SK-N-SH (cell line): ENCODE measurements around the gene KIF16B. TPM values are rescaled to one million over a fixed set of nuclear protein-coding genes. Genes with fewer than 3 reads are reported as not detected.

Experiments used
- CTCF ChIA-PET: fragments of 300-600, 350-600 bp; formaldehyde crosslinking; extraction: SDS; loops from one replicate; lab custom pipeline; 2021; lab: Yijun Ruan, JAX
- POLR2A ChIA-PET: fragments of 350-600 bp; sonication (Branson Sonifier 250); formaldehyde crosslinking; extraction: SDS; loops from one replicate; lab custom pipeline; 2020; ENCODE audit warnings: antibody characterized with exemption, inconsistent platforms; lab: Yijun Ruan, JAX
- DNase-seq: peaks from one replicate; pipeline ENCODE4 v3.0.0; 2012
- H2AFZ ChIP-seq: fragments of 200-600 bp; sonication (generic); 2 replicates; pipeline ENCODE4 v1.8.1; 2016; ENCODE audit warnings: antibody characterized with exemption, mild to moderate bottlenecking, low read depth
- H3F3A ChIP-seq: fragments of 200-600 bp; sonication (generic); replicated peaks from 2 replicates; pipeline ENCODE3; 2016; ENCODE audit warnings: antibody characterized with exemption, mild to moderate bottlenecking; ENCODE audit not compliant: insufficient read depth
- H3K27ac ChIP-seq, 2 experiments: fragments of 200-500 bp in 1 of 2; fragments of 200-600 bp in 1 of 2; sonication (Bioruptor generic) in 1 of 2; sonication (generic), shearing (Covaris generic) in 1 of 2; 2 replicates each; pipeline versions ENCODE4 v1.5.1 to v1.6.1; 2014 to 2016; ENCODE audit warnings: low read depth in 2 of 2, inconsistent platforms in 1 of 2, low read length in 1 of 2, mild to moderate bottlenecking in 1 of 2, mixed read lengths in 1 of 2
- H3K27me3 ChIP-seq: fragments of 200-600 bp; sonication (generic), shearing (Covaris generic); 2 replicates; pipeline ENCODE4 v1.6.1; 2016; ENCODE audit warnings: mixed run types; ENCODE audit not compliant: insufficient read depth
- H3K36me3 ChIP-seq, 2 experiments: fragments of 200-500 bp in 1 of 2; fragments of 200-600 bp in 1 of 2; sonication (Bioruptor generic) in 1 of 2; sonication (generic) in 1 of 2; replicated peaks in 1 of 2; 2 replicates each; pipeline versions ENCODE3 to v1.5.1; 2014 to 2016; ENCODE audit warnings: low read length in 1 of 2, mild to moderate bottlenecking in 1 of 2; ENCODE audit not compliant: insufficient read depth in 2 of 2, control insufficient read depth in 1 of 2
- H3K4me1 ChIP-seq, 2 experiments: fragments of 200-500 bp in 1 of 2; fragments of 200-600 bp in 1 of 2; sonication (Bioruptor generic) in 1 of 2; sonication (generic), shearing (Covaris generic) in 1 of 2; 2 replicates each; pipeline versions ENCODE4 v1.5.1 to v1.6.1; 2014 to 2016; ENCODE audit warnings: low read depth in 1 of 2, low read length in 1 of 2, mixed run types in 1 of 2; ENCODE audit not compliant: insufficient read depth in 2 of 2, control insufficient read depth in 1 of 2
- H3K4me2 ChIP-seq: fragments of 200-600 bp; sonication (generic), shearing (Covaris generic); 2 replicates; pipeline ENCODE4 v1.6.1; 2017; ENCODE audit warnings: mixed run types
- H3K4me3 ChIP-seq, 2 experiments: fragments of 200-500 bp in 1 of 2; fragments of 200-600 bp in 1 of 2; sonication (Bioruptor generic) in 1 of 2; sonication (generic), shearing (Covaris generic) in 1 of 2; 2 replicates each; pipeline versions ENCODE4 v1.5.1 to v1.8.1; 2014 to 2016; ENCODE audit warnings: low read depth in 2 of 2, inconsistent platforms in 1 of 2, low read length in 1 of 2, mild to moderate bottlenecking in 1 of 2, mixed read lengths in 1 of 2, moderate library complexity in 1 of 2
- H3K79me2 ChIP-seq: fragments of 200-600 bp; sonication (generic); 2 replicates; pipeline ENCODE4 v1.8.1; 2017; ENCODE audit warnings: mild to moderate bottlenecking; ENCODE audit not compliant: insufficient read depth
- H3K9ac ChIP-seq: fragments of 200-600 bp; sonication (generic); 2 replicates; pipeline ENCODE4 v1.6.1; 2017; ENCODE audit warnings: mixed run types
- H3K9me2 ChIP-seq: fragments of 200-600 bp; sonication (generic); 2 replicates; pipeline ENCODE4 v1.6.1; 2017; ENCODE audit warnings: mixed run types
- H3K9me3 ChIP-seq: fragments of 200-600 bp; sonication (generic); 2 replicates; pipeline ENCODE4 v1.6.1; 2017; ENCODE audit warnings: mixed run types, mild to moderate bottlenecking, moderate library complexity
- H4K20me1 ChIP-seq: fragments of 200-600 bp; sonication (generic); 2 replicates; pipeline ENCODE4 v1.6.1; 2017; ENCODE audit warnings: mild to moderate bottlenecking, mixed run types; ENCODE audit not compliant: insufficient read depth
- CHD2 ChIP-seq: fragments of 150-350 bp; IDR thresholded peaks from 2 replicates; pipeline ENCODE4 v1.6.1; 2018; ENCODE audit warnings: low read length; ENCODE audit not compliant: partially characterized antibody
- EP300 ChIP-seq, 2 experiments: IDR thresholded peaks; 2 replicates each; pipeline versions ENCODE4 v1.4.0 to v1.6.1; 2012; ENCODE audit warnings: borderline replicate concordance in 1 of 2, low read depth in 1 of 2, low read length in 1 of 2
- EZH2phosphoT487 ChIP-seq: fragments of 200-600 bp; sonication (generic); IDR thresholded peaks from 2 replicates; pipeline ENCODE4 v1.6.1; 2017; ENCODE audit warnings: low read depth, mixed run types, mild to moderate bottlenecking, antibody characterized with exemption, moderate library complexity, borderline replicate concordance
- FOXJ3 ChIP-seq: sonication (generic); formaldehyde crosslinking; IDR thresholded peaks from 2 replicates; pipeline ENCODE4 v1.5.1; 2020; ENCODE audit warnings: mild to moderate bottlenecking, missing genetic modification reagents
- FOXM1 ChIP-seq: IDR thresholded peaks from 2 replicates; pipeline ENCODE4 v1.4.0; 2012; ENCODE audit warnings: low read depth, mild to moderate bottlenecking
- MEF2A ChIP-seq: IDR thresholded peaks from 2 replicates; pipeline ENCODE4 v1.4.0; 2012; ENCODE audit warnings: low read depth, borderline replicate concordance
- RCOR1 ChIP-seq: fragments of 150-350 bp; IDR thresholded peaks from 2 replicates; pipeline ENCODE4 v1.6.1; 2017; ENCODE audit warnings: antibody characterized with exemption, low read length
- RFX5 ChIP-seq: IDR thresholded peaks from 2 replicates; pipeline ENCODE4 v1.6.1; 2012; ENCODE audit warnings: mild to moderate bottlenecking, improper control_type of control experiment, low read length
- SMC3 ChIP-seq: IDR thresholded peaks from 2 replicates; pipeline ENCODE4 v1.6.1; 2012; ENCODE audit warnings: low read depth, low read length, improper control_type of control experiment
- TAF1 ChIP-seq: IDR thresholded peaks from 2 replicates; pipeline ENCODE4 v1.6.1; 2012; ENCODE audit warnings: low read depth, mild to moderate bottlenecking, low read length, moderate library complexity, borderline replicate concordance
- TCF12 ChIP-seq: IDR thresholded peaks from 2 replicates; pipeline ENCODE4 v1.4.0; 2012
- TEAD4 ChIP-seq: IDR thresholded peaks from 2 replicates; pipeline ENCODE4 v1.4.0; 2012; ENCODE audit warnings: mild to moderate bottlenecking, borderline replicate concordance; ENCODE audit not compliant: insufficient read depth
- WGBS: methylation state at CpG from one replicate; pipeline ENCODE4 v1.1.6; 2017; ENCODE audit warnings: low lambda C conversion rate; 5-methylcytosine and 5-hydroxymethylcytosine counted together
- polyA plus RNA-seq, 3 experiments: library from polyadenylated mRNA; depleted of rRNA; stranded (reverse); fragments of >200 nt; gene quantifications; 2 replicates each; pipeline ENCODE4 v1.2.3, GENCODE V29; 2012
- TF ChIP-seq, protein P1 (sequence below): IDR thresholded peaks from 2 replicates; pipeline ENCODE4 v1.4.0; 2012; ENCODE audit warnings: low read depth
- TF ChIP-seq, protein P2 (sequence below): IDR thresholded peaks from 2 replicates; pipeline ENCODE4 v1.4.0; 2012; ENCODE audit warnings: low read depth, borderline replicate concordance
- TF ChIP-seq, protein P3 (sequence below): IDR thresholded peaks from 2 replicates; pipeline ENCODE4 v1.6.1; 2012; ENCODE audit warnings: mild to moderate bottlenecking, low read depth, low read length, moderate library complexity

Gene KIF16B
- polyA plus RNA-seq, 1 of the 3 experiments (the other 2 are of a cell fraction) = 3.3 TPM

DNA sequence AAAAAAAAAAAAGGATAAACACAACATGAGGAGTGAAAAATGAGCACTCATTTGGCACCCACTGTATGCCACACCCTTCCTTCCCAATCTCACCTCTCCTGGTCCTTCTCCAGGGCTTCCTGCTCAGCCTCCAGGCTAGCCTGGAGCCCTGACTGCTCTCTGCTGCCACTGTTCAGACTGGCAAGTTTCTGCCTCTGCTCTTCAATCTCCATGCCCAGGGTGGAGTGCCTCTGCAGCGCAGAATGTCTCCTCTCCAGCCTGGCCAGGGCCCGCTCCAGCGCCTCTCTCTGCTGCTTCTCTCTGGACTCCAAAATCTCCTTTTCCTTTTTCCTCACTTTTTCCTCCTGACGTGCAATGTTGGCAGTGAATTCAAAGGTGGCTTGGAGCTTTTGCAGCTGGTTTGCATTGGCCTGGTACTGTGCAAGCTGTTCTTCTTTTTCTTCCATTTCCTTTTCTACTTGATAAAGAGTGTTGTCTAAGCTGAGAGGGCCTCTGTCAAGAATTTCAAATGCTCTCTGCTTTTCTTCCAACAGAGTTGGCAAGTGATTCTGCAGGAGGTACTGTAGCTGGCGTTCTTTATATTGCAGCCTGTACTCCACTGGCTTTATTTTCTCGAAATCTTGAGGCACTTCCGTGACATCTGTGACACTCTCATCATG lies 194.4 kb downstream of the KIF16B start (continued):
- TF ChIP-seq EZH2phosphoT487 = no peak
- no peak for TF ChIP-seq FOXM1
- no peak for TF ChIP-seq CHD2
- no peak for TF ChIP-seq TAF1

DNA sequence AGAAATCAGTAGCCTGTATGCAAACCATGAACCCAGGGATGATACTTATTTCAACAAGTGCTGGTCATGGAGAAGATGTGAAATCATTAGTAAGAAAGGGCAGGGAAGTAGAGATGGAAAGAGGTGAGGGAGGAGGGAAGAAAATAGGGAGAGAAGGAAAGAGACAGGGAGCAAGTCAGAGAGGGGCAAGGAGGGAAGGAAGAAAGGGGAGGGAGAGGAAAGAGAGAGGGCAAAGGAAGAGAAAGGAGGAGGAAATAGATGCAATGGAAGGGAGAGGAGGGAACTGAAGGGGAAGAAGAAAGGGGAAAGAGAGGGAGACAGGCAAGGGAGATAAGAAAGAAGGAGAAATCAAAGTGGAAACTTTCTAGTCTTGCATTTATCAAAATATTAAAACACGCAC lies 195.1 kb downstream of the KIF16B start:
- Histone ChIP-seq H3K27me3 (no peaks in the 10 kb centered on the region), H3K79me2 (no peaks in the 10 kb centered on the region), H2AFZ (no peak overlapping the region), H3K9me2 (no peaks in the 10 kb centered on the region), H3K9me3 (no peaks in the 10 kb centered on the region), H3K4me3 (no peak overlapping the region), H3K9ac (no peak overlapping the region), H4K20me1 (no peaks in the 10 kb centered on the region), H3K36me3 (peaks cover 0 to 11% of the 10 kb centered on the region in 2 experiments), H3K27ac (no peak overlapping the region), H3K4me2 (no peak overlapping the region), H3F3A (no peaks in the 10 kb centered on the region), H3K4me1 (no peaks in the 10 kb centered on the region)
- CTCF ChIA-PET = no interaction called here
- TF ChIP-seq, protein P1, sequence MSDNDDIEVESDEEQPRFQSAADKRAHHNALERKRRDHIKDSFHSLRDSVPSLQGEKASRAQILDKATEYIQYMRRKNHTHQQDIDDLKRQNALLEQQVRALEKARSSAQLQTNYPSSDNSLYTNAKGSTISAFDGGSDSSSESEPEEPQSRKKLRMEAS = no peak
- no peak for TF ChIP-seq RFX5
- TF ChIP-seq TAF1 = no peak
- no peak for TF ChIP-seq TEAD4
- no peak for TF ChIP-seq SMC3
- TF ChIP-seq MEF2A = no peak
- TF ChIP-seq FOXM1 = no peak
- TF ChIP-seq TCF12 = no peak
- TF ChIP-seq, protein P2, sequence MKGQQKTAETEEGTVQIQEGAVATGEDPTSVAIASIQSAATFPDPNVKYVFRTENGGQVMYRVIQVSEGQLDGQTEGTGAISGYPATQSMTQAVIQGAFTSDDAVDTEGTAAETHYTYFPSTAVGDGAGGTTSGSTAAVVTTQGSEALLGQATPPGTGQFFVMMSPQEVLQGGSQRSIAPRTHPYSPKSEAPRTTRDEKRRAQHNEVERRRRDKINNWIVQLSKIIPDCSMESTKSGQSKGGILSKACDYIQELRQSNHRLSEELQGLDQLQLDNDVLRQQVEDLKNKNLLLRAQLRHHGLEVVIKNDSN = no peak
- POLR2A ChIA-PET = no interaction called here
- WGBS = 97% methylated on average over 1 of the region's 1 CpG
- no peak for DNase-seq

DNA sequence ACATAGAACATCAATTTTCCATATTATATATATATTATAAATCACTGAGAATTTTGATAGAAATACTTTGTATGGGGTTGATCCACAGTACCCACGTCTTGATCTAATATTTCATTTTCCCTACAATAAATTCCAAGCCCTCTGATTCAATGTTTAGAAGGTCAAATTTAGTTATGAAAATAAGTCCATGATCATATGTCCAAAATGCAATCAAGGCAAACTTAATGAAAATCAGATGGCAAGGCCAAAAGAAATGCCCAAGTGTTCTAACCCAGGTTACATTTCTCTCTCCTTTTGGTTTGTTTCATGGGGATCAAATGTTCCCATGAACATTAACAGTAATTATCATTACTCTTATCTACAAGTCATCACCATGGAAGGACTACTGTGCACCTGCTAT lies 203.8 kb downstream of the KIF16B start:
- Histone ChIP-seq H3K27ac (no peak overlapping the region), H3F3A (no peaks in the 10 kb centered on the region), H2AFZ (no peak overlapping the region), H3K4me2 (no peak overlapping the region), H4K20me1 (no peaks in the 10 kb centered on the region), H3K4me3 (no peak overlapping the region), H3K36me3 (peaks cover 0 to 12% of the 10 kb centered on the region in 2 experiments)
- DNase-seq = no peak
- CTCF ChIA-PET = no interaction called here
- POLR2A ChIA-PET = no interaction called here
- no peak for TF ChIP-seq FOXM1
- TF ChIP-seq EP300 (IDR thresholded peaks at IDR 0.05; ENCODE audit: borderline replicate concordance in 1 of 2, low read depth in 1 of 2, low read length in 1 of 2) = no peak
- TF ChIP-seq, protein P3, sequence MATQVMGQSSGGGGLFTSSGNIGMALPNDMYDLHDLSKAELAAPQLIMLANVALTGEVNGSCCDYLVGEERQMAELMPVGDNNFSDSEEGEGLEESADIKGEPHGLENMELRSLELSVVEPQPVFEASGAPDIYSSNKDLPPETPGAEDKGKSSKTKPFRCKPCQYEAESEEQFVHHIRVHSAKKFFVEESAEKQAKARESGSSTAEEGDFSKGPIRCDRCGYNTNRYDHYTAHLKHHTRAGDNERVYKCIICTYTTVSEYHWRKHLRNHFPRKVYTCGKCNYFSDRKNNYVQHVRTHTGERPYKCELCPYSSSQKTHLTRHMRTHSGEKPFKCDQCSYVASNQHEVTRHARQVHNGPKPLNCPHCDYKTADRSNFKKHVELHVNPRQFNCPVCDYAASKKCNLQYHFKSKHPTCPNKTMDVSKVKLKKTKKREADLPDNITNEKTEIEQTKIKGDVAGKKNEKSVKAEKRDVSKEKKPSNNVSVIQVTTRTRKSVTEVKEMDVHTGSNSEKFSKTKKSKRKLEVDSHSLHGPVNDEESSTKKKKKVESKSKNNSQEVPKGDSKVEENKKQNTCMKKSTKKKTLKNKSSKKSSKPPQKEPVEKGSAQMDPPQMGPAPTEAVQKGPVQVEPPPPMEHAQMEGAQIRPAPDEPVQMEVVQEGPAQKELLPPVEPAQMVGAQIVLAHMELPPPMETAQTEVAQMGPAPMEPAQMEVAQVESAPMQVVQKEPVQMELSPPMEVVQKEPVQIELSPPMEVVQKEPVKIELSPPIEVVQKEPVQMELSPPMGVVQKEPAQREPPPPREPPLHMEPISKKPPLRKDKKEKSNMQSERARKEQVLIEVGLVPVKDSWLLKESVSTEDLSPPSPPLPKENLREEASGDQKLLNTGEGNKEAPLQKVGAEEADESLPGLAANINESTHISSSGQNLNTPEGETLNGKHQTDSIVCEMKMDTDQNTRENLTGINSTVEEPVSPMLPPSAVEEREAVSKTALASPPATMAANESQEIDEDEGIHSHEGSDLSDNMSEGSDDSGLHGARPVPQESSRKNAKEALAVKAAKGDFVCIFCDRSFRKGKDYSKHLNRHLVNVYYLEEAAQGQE = no peak
- TF ChIP-seq FOXJ3 (CRISPR knock-in tag) = no peak
- no peak for TF ChIP-seq TAF1
- no peak for TF ChIP-seq RCOR1
- TF ChIP-seq MEF2A = no peak
- TF ChIP-seq, all 33 proteins: peak for 0
- WGBS = 77% methylated on average over 1 of the region's 1 CpG
- no peak overlapping the region for H3K9ac ChIP-seq
- peaks cover 0 to under 1% of the 10 kb centered on the region in 2 experiments; a peak in 2 of 4 replicates for H3K4me1 ChIP-seq
- no peaks in the 10 kb centered on the region for H3K79me2 ChIP-seq
- no peaks in the 10 kb centered on the region for H3K9me2 ChIP-seq
- H3K9me3 ChIP-seq = no peaks in the 10 kb centered on the region
- H3K27me3 ChIP-seq = no peaks in the 10 kb centered on the region
